GM23248 (cell line): Measurements from ENCODE around the gene KLHL22. TPM values are rescaled to one million over a fixed set of nuclear protein-coding genes. Genes with fewer than 3 reads are reported as not detected.
A peak's percentile ranks its signal among the peaks of the same experiment; 100 is the strongest.

ENCODE experiments used
- DNase-seq: peaks from one replicate; pipeline ENCODE4 v3.0.0-alpha.2; 2015
- H2AFZ ChIP-seq: fragments of 200-600 bp; sonication (generic); 2 replicates; pipeline ENCODE4 v1.6.1; 2016; ENCODE audit warnings: antibody characterized with exemption
- H3F3A ChIP-seq: fragments of 200-600 bp; sonication (generic); 2 replicates; pipeline ENCODE4 v1.6.1; 2016; ENCODE audit warnings: mild to moderate bottlenecking, antibody characterized with exemption, mixed run types; ENCODE audit not compliant: insufficient read depth
- H3K27ac ChIP-seq: fragments of 200-600 bp; sonication (generic); 2 replicates; pipeline ENCODE4 v1.5.1; 2016; ENCODE audit warnings: mild to moderate bottlenecking
- H3K27me3 ChIP-seq: fragments of 200-600 bp; sonication (generic); replicated peaks from 2 replicates; pipeline ENCODE4 v1.6.1; 2016; ENCODE audit warnings: mild to moderate bottlenecking; ENCODE audit not compliant: insufficient read depth
- H3K36me3 ChIP-seq: fragments of 200-600 bp; sonication (generic); 2 replicates; pipeline ENCODE4 v1.6.1; 2016; ENCODE audit warnings: low read depth, mild to moderate bottlenecking
- H3K4me1 ChIP-seq: fragments of 200-600 bp; sonication (generic); 2 replicates; pipeline ENCODE4 v1.6.1; 2016; ENCODE audit warnings: mild to moderate bottlenecking; ENCODE audit not compliant: insufficient read depth
- H3K4me2 ChIP-seq: fragments of 200-600 bp; sonication (generic); one replicate; pipeline ENCODE4 v1.6.1; 2016; ENCODE audit warnings: mild to moderate bottlenecking; ENCODE audit not compliant: unreplicated experiment
- H3K4me3 ChIP-seq: fragments of 200-600 bp; sonication (generic); 2 replicates; pipeline ENCODE4 v1.5.1; 2016; ENCODE audit warnings: mild to moderate bottlenecking
- H3K79me2 ChIP-seq: fragments of 200-600 bp; sonication (generic); 2 replicates; pipeline ENCODE4 v1.6.1; 2016; ENCODE audit warnings: mild to moderate bottlenecking; ENCODE audit not compliant: insufficient read depth
- H3K9ac ChIP-seq: fragments of 200-600 bp; sonication (generic); 2 replicates; pipeline ENCODE4 v1.6.1; 2016; ENCODE audit warnings: mild to moderate bottlenecking
- H3K9me2 ChIP-seq: fragments of 200-600 bp; sonication (generic); 2 replicates; pipeline ENCODE4 v1.6.1; 2016; ENCODE audit warnings: mixed run types, mild to moderate bottlenecking, moderate library complexity; ENCODE audit not compliant: insufficient read depth
- H3K9me3 ChIP-seq: fragments of 200-600 bp; sonication (generic); one replicate; pipeline ENCODE4 v1.6.1; 2017; ENCODE audit warnings: low read depth
- H4K20me1 ChIP-seq: fragments of 200-600 bp; sonication (generic); 2 replicates; pipeline ENCODE4 v1.6.0; 2016; ENCODE audit not compliant: insufficient read depth
- EZH2 ChIP-seq: fragments of 200-600 bp; sonication (generic); IDR thresholded peaks from 2 replicates; pipeline ENCODE4 v1.6.1; 2018; ENCODE audit warnings: antibody characterized with exemption, mild to moderate bottlenecking; ENCODE audit not compliant: insufficient read depth, poor library complexity, severe bottlenecking
- EZH2phosphoT487 ChIP-seq: fragments of 200-600 bp; sonication (generic); IDR thresholded peaks from 2 replicates; pipeline ENCODE4 v1.6.1; 2018; ENCODE audit warnings: antibody characterized with exemption, moderate library complexity, mild to moderate bottlenecking, low read depth; ENCODE audit not compliant: insufficient read depth
- WGBS, 2 experiments: methylation state at CpG; one replicate each; pipeline ENCODE4 v1.1.6; 2015 to 2017; ENCODE audit warnings: low lambda C conversion rate in 2 of 2, low coverage in 1 of 2; ENCODE audit errors: missing lambda C conversion rate in 2 of 2; 5-methylcytosine and 5-hydroxymethylcytosine counted together
- in situ Hi-C: fragments of 300-500 bp; cut with MboI; formaldehyde crosslinking; loops from 2 replicates; pipeline ENCODE4 v1.15.0; 2020
- polyA plus RNA-seq: library from polyadenylated mRNA; unstranded; fragments of >200 nt; fragmentation: Nextera tagmentation; extraction: Ambion mirVana; gene quantifications from 2 replicates; pipeline ENCODE4 v1.2.1, GENCODE V29; 2016
- total RNA-seq: library from RNA; depleted of rRNA; stranded (reverse); fragments of >200 nt; shearing (Covaris generic); gene quantifications from 2 replicates; pipeline ENCODE4 v1.2.3, GENCODE V29; 2014

The KLHL22 gene
- total and polyA plus RNA-seq, 2 experiments from 2014 or later = 19.0 to 41.3 TPM

GRCh38 chr22:20435436-20436306, 59.9 kb downstream of the KLHL22 start:
- Histone ChIP-seq H3K4me3 (peak overlapping the region; percentile 95), H3K4me1 (peaks cover 11% of the 10 kb centered on the region), H2AFZ (no peak overlapping the region), H3K79me2 (peaks cover 63% of the 10 kb centered on the region), H3F3A (no peaks in the 10 kb centered on the region), H3K27me3 (no peaks in the 10 kb centered on the region), H4K20me1 (peaks cover 5% of the 10 kb centered on the region; the same call in 1 of the 2 replicates), H3K4me2 (peak overlapping the region; percentile 85), H3K9ac (peak overlapping the region; percentile 91), H3K36me3 (no peaks in the 10 kb centered on the region), H3K9me2 (no peaks in the 10 kb centered on the region), H3K9me3 (no peaks in the 10 kb centered on the region), H3K27ac (peak overlapping the region; percentile 11)
- in situ Hi-C loops = no loop called here
- WGBS, 2 experiments = 43 to 60% methylated on average over 6 to 11 of the region's 11 CpGs
- DNase-seq = no peak
- TF ChIP-seq EZH2phosphoT487 (no peak), EZH2 (no peak)

GRCh38 chr22:20434773-20435172, 60.8 kb downstream of the KLHL22 start:
- Histone ChIP-seq H3K4me3 (no peak overlapping the region), H4K20me1 (peaks cover 5% of the 10 kb centered on the region; the same call in 1 of the 2 replicates), H3K27me3 (no peaks in the 10 kb centered on the region), H3K4me2 (no peak overlapping the region), H3K4me1 (peaks cover 11% of the 10 kb centered on the region), H3K9me2 (no peaks in the 10 kb centered on the region), H3K9me3 (no peaks in the 10 kb centered on the region), H3K9ac (no peak overlapping the region), H3K27ac (no peak overlapping the region), H3K79me2 (peaks cover 72% of the 10 kb centered on the region), H3F3A (no peaks in the 10 kb centered on the region), H2AFZ (no peak overlapping the region), H3K36me3 (no peaks in the 10 kb centered on the region)
- no peak for DNase-seq
- 76 to 94% methylated on average over 3 of the region's 3 CpGs for WGBS, 2 experiments
- TF ChIP-seq EZH2 (no peak), EZH2phosphoT487 (no peak)
- in situ Hi-C loops = no loop called here

- no peaks in the 10 kb centered on the region for H3K27me3 ChIP-seq
- H2AFZ ChIP-seq = no peak overlapping the region
- no peaks in the 10 kb centered on the region for H3K9me2 ChIP-seq
- H3K4me2 ChIP-seq = no peak overlapping the region
- peaks cover 76% of the 10 kb centered on the region for H3K79me2 ChIP-seq
- peaks cover 5% of the 10 kb centered on the region; the same call in 1 of the 2 replicates for H4K20me1 ChIP-seq
- no peaks in the 10 kb centered on the region for H3F3A ChIP-seq
- no peaks in the 10 kb centered on the region for H3K9me3 ChIP-seq
- in situ Hi-C loops = no loop called here
- DNase-seq = no peak
- no peaks in the 10 kb centered on the region for H3K36me3 ChIP-seq
- peaks cover 11% of the 10 kb centered on the region for H3K4me1 ChIP-seq
- no peak overlapping the region for H3K4me3 ChIP-seq
- H3K27ac ChIP-seq = no peak overlapping the region
- TF ChIP-seq EZH2phosphoT487 (no peak), EZH2 (no peak)
- no peak overlapping the region for H3K9ac ChIP-seq
- 91 to 93% methylated on average over 12 of the region's 12 CpGs for WGBS, 2 experiments
Observed at GRCh38 chr22:20434264-20434751, 61.3 kb downstream of the KLHL22 start.

GRCh38 chr22:20433686-20434241, 61.8 kb downstream of the KLHL22 start:
- Histone ChIP-seq H3K4me1 (peaks cover 11% of the 10 kb centered on the region), H3K9me3 (no peaks in the 10 kb centered on the region), H3K27ac (no peak overlapping the region), H3K27me3 (no peaks in the 10 kb centered on the region), H3K9ac (no peak overlapping the region), H3F3A (no peaks in the 10 kb centered on the region), H3K9me2 (no peaks in the 10 kb centered on the region), H3K36me3 (0 out of 2 replicates have a peak, but pooled peaks cover 3% of the 10 kb centered on the region), H4K20me1 (peaks cover 5% of the 10 kb centered on the region; the same call in 1 of the 2 replicates), H3K4me2 (no peak overlapping the region), H2AFZ (no peak overlapping the region), H3K4me3 (no peak overlapping the region), H3K79me2 (peaks cover 76% of the 10 kb centered on the region)
- in situ Hi-C loops = no loop called here
- no peak for DNase-seq
- no peak for TF ChIP-seq EZH2phosphoT487
- no peak for TF ChIP-seq EZH2
- WGBS, 2 experiments = 76 to 80% methylated on average over 3 to 4 of the region's 4 CpGs
